Measurements from ENCODE around the gene DGKI. TPM values are rescaled to one million over a fixed set of nuclear protein-coding genes. Genes with fewer than 3 reads are reported as not detected.

DGKI gene
- total RNA-seq, 4 donors from 2014 or later, result 0.42 to 6.2 (median 2.0) TPM

- Histone ChIP-seq H3K9me3 (no peaks in the 10 kb centered on the region), H3K27ac (no peak overlapping the region), H3K27me3 (no peaks in the 10 kb centered on the region), H3K4me3 (no peak overlapping the region), H3K4me1 (peaks cover 10% of the 10 kb centered on the region), H3K36me3 (no peaks in the 10 kb centered on the region)
- 59% methylated on average over 2 of the region's 2 CpGs for WGBS
- TF ChIP-seq EP300 (IDR thresholded peaks at IDR 0.05), result no peak
- TF ChIP-seq CTCF (IDR thresholded peaks at IDR 0.05), result no peak
- TF ChIP-seq POLR2A (IDR thresholded peaks at IDR 0.05), result no peak
- no peak for TF ChIP-seq POLR2AphosphoS5 (IDR thresholded peaks at IDR 0.05)
- DNase-seq (ENCODE audit: low spot score in 2 of 2), result no peak
Observed at GRCh38 chr7:137818036-137818435, 28.7 kb downstream of the DGKI start.

- Histone ChIP-seq H3K36me3 (no peaks in the 10 kb centered on the region), H3K4me1 (peaks cover 10% of the 10 kb centered on the region), H3K9me3 (no peaks in the 10 kb centered on the region), H3K27me3 (no peaks in the 10 kb centered on the region), H3K27ac (no peak overlapping the region), H3K4me3 (no peak overlapping the region)
- no peak for DNase-seq (ENCODE audit: low spot score in 2 of 2)
- TF ChIP-seq POLR2AphosphoS5 (IDR thresholded peaks at IDR 0.05) (no peak), CTCF (IDR thresholded peaks at IDR 0.05) (no peak), EP300 (IDR thresholded peaks at IDR 0.05) (no peak), POLR2A (IDR thresholded peaks at IDR 0.05) (no peak)
- 63% methylated on average over 5 of the region's 5 CpGs for WGBS
Observed at GRCh38 chr7:137816696-137817320, 30.0 kb downstream of the DGKI start.

DNA sequence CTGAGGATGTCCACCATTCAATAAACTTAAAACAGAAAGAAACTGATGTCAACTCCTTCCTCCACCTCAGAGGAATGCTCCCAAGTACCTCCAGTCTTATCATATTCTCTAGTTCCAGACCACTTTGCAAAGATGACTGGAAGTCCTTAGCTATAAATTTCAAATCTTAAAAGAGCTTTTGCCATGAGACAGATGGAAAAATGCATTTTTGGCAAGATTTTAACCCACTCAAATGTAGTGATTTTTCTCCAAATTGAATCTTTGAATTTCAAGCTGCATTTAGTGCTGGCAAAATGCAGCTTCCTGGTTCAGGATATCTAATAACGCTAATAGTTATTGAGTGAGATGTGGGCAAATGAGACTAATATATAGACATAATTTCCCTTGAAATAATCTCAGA is 33.2 kb downstream of the DGKI start:
- DNase-seq (ENCODE audit: low spot score in 2 of 2), result no peak
- no peaks in the 10 kb centered on the region for H3K27me3 ChIP-seq
- no peak overlapping the region for H3K27ac ChIP-seq
- H3K9me3 ChIP-seq, result no peaks in the 10 kb centered on the region
- H3K4me1 ChIP-seq, result no peaks in the 10 kb centered on the region
- no peak for TF ChIP-seq EP300 (IDR thresholded peaks at IDR 0.05)
- TF ChIP-seq POLR2A (IDR thresholded peaks at IDR 0.05), result no peak
- no peak for TF ChIP-seq POLR2AphosphoS5 (IDR thresholded peaks at IDR 0.05)
- TF ChIP-seq CTCF (IDR thresholded peaks at IDR 0.05), result no peak
- WGBS, result 87% methylated on average over 1 of the region's 1 CpG
- no peak overlapping the region for H3K4me3 ChIP-seq
- no peaks in the 10 kb centered on the region for H3K36me3 ChIP-seq

DNA sequence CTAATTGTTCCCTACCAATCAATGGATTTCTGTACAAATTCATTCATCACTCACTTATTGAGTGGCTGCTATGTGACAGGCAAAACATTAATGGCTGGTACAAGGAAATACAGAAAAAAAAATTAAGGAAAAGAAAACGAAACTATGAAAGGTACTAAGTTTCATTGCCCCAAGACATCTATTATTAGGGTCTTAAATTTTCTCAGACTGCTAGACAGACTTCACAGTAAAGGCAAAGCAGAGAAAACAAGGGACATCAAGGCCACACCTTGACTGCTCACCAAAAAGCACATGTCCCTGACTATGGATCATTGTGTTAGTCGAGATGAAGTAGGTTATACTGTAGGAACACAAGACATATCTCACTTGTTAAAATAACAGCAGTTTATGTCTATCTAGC is 36.5 kb downstream of the DGKI start:
- Histone ChIP-seq H3K27ac (no peak overlapping the region), H3K36me3 (no peaks in the 10 kb centered on the region), H3K4me1 (no peaks in the 10 kb centered on the region), H3K4me3 (no peak overlapping the region), H3K27me3 (no peaks in the 10 kb centered on the region), H3K9me3 (no peaks in the 10 kb centered on the region)
- TF ChIP-seq POLR2AphosphoS5 (IDR thresholded peaks at IDR 0.05) (no peak), POLR2A (IDR thresholded peaks at IDR 0.05) (no peak), EP300 (IDR thresholded peaks at IDR 0.05) (no peak), CTCF (IDR thresholded peaks at IDR 0.05) (no peak)
- DNase-seq (ENCODE audit: low spot score in 2 of 2), result no peak
- 70% methylated on average over 2 of the region's 2 CpGs for WGBS

GRCh38 chr7:137804836-137805235 is 41.9 kb downstream of the DGKI start:
- TF ChIP-seq CTCF (IDR thresholded peaks at IDR 0.05) (no peak), EP300 (IDR thresholded peaks at IDR 0.05) (no peak), POLR2AphosphoS5 (IDR thresholded peaks at IDR 0.05) (no peak), POLR2A (IDR thresholded peaks at IDR 0.05) (no peak)
- DNase-seq (ENCODE audit: low spot score in 2 of 2), result no peak
- Histone ChIP-seq H3K4me1 (no peaks in the 10 kb centered on the region), H3K4me3 (no peak overlapping the region), H3K27me3 (no peaks in the 10 kb centered on the region), H3K27ac (no peak overlapping the region), H3K36me3 (no peaks in the 10 kb centered on the region), H3K9me3 (no peaks in the 10 kb centered on the region)
- 50% methylated on average over 2 of the region's 2 CpGs for WGBS

Data from suprapubic skin (tissue), 4 donors.